GM12801 (cell line): ENCODE results near the gene ENTPD6.

Experiments
- CTCF ChIP-seq: IDR thresholded peaks from one replicate; pipeline ENCODE4 v1.5.1; 2011; ENCODE audit warnings: control low read depth; ENCODE audit not compliant: insufficient read length; ENCODE audit errors: extremely low read depth

ENTPD6 gene

GRCh38 chr20:25230166-25230831 lies 34.8 kb downstream of the ENTPD6 start:
- no peak for TF ChIP-seq CTCF

GRCh38 chr20:25233016-25233772 lies 37.7 kb downstream of the ENTPD6 start:
- no peak for TF ChIP-seq CTCF

GRCh38 chr20:25236450-25237304 lies 41.2 kb downstream of the ENTPD6 start:
- TF ChIP-seq CTCF, result no peak

- no peak for TF ChIP-seq CTCF
These were observed 42.3 kb downstream of the ENTPD6 start for GRCh38 chr20:25237610-25238318.

GRCh38 chr20:25238319-25239037 lies 43.0 kb downstream of the ENTPD6 start:
- no peak for TF ChIP-seq CTCF

GRCh38 chr20:25239387-25240370 lies 44.2 kb downstream of the ENTPD6 start:
- no peak for TF ChIP-seq CTCF
